Uterus (tissue), 2 donors: Measurements from ENCODE around the gene CPPED1.

ENCODE experiments used
- POLR2A ChIP-seq, 2 donors: fragments of 450-650 bp; IDR thresholded peaks; one replicate each; pipeline ENCODE4 v1.6.1; 2016; ENCODE audit warnings: antibody characterized with exemption in 2 of 2, mild to moderate bottlenecking in 1 of 2, moderate library complexity in 1 of 2
- TF ChIP-seq, protein P1 (sequence below), 4 experiments: fragments of 200-600 bp in 2 of 4; fragments of 450-650 bp in 2 of 4; sonication (generic) in 2 of 4; IDR thresholded peaks; one replicate each; pipeline ENCODE4 v1.5.1; 2016 to 2019; ENCODE audit warnings: antibody characterized with exemption in 4 of 4, mild to moderate bottlenecking in 2 of 4, moderate library complexity in 1 of 4

DNA sequence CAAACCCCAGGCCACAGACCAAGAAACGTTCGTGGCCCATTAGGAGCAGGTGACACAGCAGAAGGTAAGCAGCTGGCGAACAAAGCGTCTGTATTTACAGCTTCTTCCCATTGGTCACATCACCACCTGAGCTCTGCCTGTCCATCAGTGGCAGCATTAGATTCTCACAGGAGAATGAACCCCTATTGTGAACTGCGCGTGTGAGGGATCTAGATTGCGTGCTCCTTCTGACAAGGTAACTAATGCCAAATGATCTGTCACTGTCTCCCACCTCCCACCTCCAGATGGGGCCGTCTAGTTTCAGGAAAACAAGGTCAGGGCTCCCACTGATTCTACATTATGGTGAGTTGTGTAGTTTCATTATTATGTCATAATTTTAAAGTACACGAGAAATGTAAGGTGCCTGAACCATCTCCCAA is 186.3 kb downstream of the CPPED1 start:
- no peak for TF ChIP-seq POLR2A (IDR thresholded peaks at IDR 0.05)
- TF ChIP-seq, protein P1, sequence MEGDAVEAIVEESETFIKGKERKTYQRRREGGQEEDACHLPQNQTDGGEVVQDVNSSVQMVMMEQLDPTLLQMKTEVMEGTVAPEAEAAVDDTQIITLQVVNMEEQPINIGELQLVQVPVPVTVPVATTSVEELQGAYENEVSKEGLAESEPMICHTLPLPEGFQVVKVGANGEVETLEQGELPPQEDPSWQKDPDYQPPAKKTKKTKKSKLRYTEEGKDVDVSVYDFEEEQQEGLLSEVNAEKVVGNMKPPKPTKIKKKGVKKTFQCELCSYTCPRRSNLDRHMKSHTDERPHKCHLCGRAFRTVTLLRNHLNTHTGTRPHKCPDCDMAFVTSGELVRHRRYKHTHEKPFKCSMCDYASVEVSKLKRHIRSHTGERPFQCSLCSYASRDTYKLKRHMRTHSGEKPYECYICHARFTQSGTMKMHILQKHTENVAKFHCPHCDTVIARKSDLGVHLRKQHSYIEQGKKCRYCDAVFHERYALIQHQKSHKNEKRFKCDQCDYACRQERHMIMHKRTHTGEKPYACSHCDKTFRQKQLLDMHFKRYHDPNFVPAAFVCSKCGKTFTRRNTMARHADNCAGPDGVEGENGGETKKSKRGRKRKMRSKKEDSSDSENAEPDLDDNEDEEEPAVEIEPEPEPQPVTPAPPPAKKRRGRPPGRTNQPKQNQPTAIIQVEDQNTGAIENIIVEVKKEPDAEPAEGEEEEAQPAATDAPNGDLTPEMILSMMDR (IDR thresholded peaks at IDR 0.05): no peak
